Measurements from ENCODE around the gene CEACAM19. TPM values are rescaled to one million over a fixed set of nuclear protein-coding genes. Genes with fewer than 3 reads are reported as not detected.

CEACAM19 gene
- total and polyA plus RNA-seq, 2 of the 8 experiments (the other 6 are each of a cell fraction or from before 2014, with no cell fraction given) = 3.1 to 3.4 TPM

- Histone ChIP-seq H2BK15ac (ENCODE audit: low read length) (no peak overlapping the region), H3K27ac (ENCODE audit: low read depth, low read length) (no peak overlapping the region), H3K79me1 (ENCODE audit: low read depth, low read length) (no peaks in the 10 kb centered on the region), H3K4ac (replicated peaks; ENCODE audit: insufficient read length, low read depth, low read length) (no peak overlapping the region), H2BK5ac (ENCODE audit: low read depth, low read length) (no peak overlapping the region), H3K56ac (replicated peaks; ENCODE audit: insufficient read length, low read depth, low read length) (no peak overlapping the region), H3K9me3 (ENCODE audit: insufficient read depth in 2 of 2, low read depth in 1 of 2, low read length in 1 of 2) (no peaks in the 10 kb centered on the region), H3K79me2 (ENCODE audit: control insufficient read depth in 1 of 2, insufficient read depth in 2 of 2, low read length in 2 of 2) (no peaks in the 10 kb centered on the region), H2BK12ac (ENCODE audit: low read depth, low read length) (no peak overlapping the region), H3K23me2 (ENCODE audit: low read depth, low read length) (no peaks in the 10 kb centered on the region), H3K4me1 (replicated peaks in 1 of 4; ENCODE audit: control insufficient read depth in 3 of 4, insufficient read depth in 4 of 4, low read length in 3 of 4) (no peaks in the 10 kb centered on the region; a peak in 2 of 7 replicates), H4K8ac (ENCODE audit: extremely low read depth, insufficient read depth, low read length) (no peak overlapping the region), H3K36me3 (ENCODE audit: control insufficient read depth in 2 of 4, insufficient read depth in 4 of 4, low read length in 3 of 4) (peaks cover 4 to 26% (median 13%) of the 10 kb centered on the region in 4 experiments; a peak in 5 of 8 replicates), H3K4me2 (ENCODE audit: insufficient read depth in 1 of 2, low read depth in 2 of 2, low read length in 2 of 2) (no peak overlapping the region), H4K91ac (replicated peaks; ENCODE audit: insufficient read length, low read length) (no peak overlapping the region), H4K5ac (ENCODE audit: insufficient read length, low read depth, low read length) (no peak overlapping the region), H2BK20ac (ENCODE audit: low read length) (no peak overlapping the region), H2BK120ac (replicated peaks; ENCODE audit: low read depth, low read length) (no peak overlapping the region), H3K27me3 (replicated peaks in 1 of 4; ENCODE audit: control insufficient read depth in 3 of 4, extremely low read depth in 1 of 4, insufficient read depth in 3 of 4, low read length in 3 of 4) (no peaks in the 10 kb centered on the region), H2AFZ (ENCODE audit: low read length) (no peak overlapping the region), H3K9ac (replicated peaks in 1 of 4; ENCODE audit: extremely low read depth in 1 of 4, low read depth in 3 of 4, low read length in 3 of 4) (no peak overlapping the region), H3K18ac (ENCODE audit: extremely low read depth, low read length) (no peak overlapping the region), H3K14ac (ENCODE audit: insufficient read length) (no peak overlapping the region), H3K23ac (ENCODE audit: insufficient read length) (no peak overlapping the region), H3K4me3 (ENCODE audit: extremely low read depth in 1 of 4, insufficient read depth in 2 of 4, low read depth in 3 of 4, low read length in 4 of 4) (no peak overlapping the region), H2AK5ac (ENCODE audit: low read depth, low read length) (no peak overlapping the region), H4K20me1 (replicated peaks in 1 of 2; ENCODE audit: control insufficient read depth in 1 of 2, insufficient read depth in 2 of 2, low read length in 2 of 2) (no peaks in the 10 kb centered on the region)
- no peak for TF ChIP-seq FOSL1 (IDR thresholded peaks at IDR 0.05; ENCODE audit: insufficient read depth, low read depth, low read length)
- TF ChIP-seq EZH2 (IDR thresholded peaks at IDR 0.05; ENCODE audit: low read depth, low read length, severe bottlenecking) = no peak
- no peak for TF ChIP-seq CHD1 (IDR thresholded peaks at IDR 0.05; ENCODE audit: low read depth, low read length)
- no peak for TF ChIP-seq TCF12 (IDR thresholded peaks at IDR 0.05; ENCODE audit: low read depth, low read length)
- no peak for TF ChIP-seq CTCF (IDR thresholded peaks at IDR 0.05; ENCODE audit: control extremely low read depth in 1 of 3, insufficient read depth in 1 of 3, low read depth in 1 of 3, low read length in 3 of 3)
- no peak for TF ChIP-seq KDM1A (IDR thresholded peaks at IDR 0.05; ENCODE audit: borderline replicate concordance, low read length)
- 93% methylated on average over 7 of the region's 7 CpGs; no CpG with 5 or more reads in 1 of the 2 experiments for WGBS, 2 experiments (ENCODE audit: extremely low coverage in 1 of 2, insufficient coverage in 1 of 2, insufficient read length in 1 of 2, insufficient replicate concordance in 2 of 2, low coverage in 1 of 2, low lambda C conversion rate in 2 of 2, missing lambda C conversion rate in 1 of 2)
- POLR2A ChIA-PET (ENCODE audit: partially characterized antibody) = interaction anchor here (0.8 to 2.2 kb wide), 4 partner anchors 10 to 188 kb away, joined by 3 to 5 read pairs (median 4); no protein-coding TSS in a partner anchor
- no peak for FAIRE-seq
- no peak for DNase-seq (ENCODE audit: low read depth in 1 of 2, low spot score in 2 of 2)
- CTCF ChIA-PET (ENCODE audit: partially characterized antibody) = interaction anchor here (1.0 to 13.3 kb wide), 16 partner anchors 9 to 142 kb away, joined by 3 to 126 read pairs (median 5); no protein-coding TSS in a partner anchor
Measured at GRCh38 chr19:44662691-44663385, 8.4 kb upstream of the CEACAM19 start.
